ENCODE results near the gene GARIN5A.

DNA sequence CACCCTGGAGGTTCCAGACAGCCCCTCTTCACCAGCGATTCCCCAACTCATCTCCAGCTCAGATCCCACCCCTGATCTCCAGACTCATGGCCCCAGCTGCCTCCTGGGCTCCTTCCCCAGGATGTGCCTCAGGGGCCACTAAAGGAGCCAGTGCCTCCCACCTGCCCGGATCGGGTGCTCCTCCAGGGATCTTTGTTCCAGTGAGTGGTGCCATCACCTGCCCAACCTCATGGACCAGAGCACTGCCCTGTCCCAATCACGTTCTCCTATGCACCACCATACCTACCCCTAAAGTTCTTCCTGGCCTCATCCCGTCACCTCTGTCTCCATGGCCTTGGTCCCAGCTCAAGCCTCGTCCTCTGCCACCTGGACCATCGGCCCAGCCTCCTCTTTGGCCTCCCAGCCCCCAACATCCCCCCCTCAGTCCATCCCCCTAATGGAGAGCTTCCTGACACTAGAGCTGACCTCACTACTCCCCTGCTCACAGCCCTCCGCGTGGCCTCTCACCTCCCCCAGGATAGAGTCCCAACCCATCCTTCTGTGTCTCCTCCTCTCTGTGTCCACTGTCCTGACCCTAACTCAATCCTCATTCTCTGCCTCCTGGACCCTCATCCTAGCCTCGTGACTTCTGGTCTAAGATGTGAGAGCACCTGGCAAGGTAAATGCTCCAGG lies 8.8 kb upstream of the GARIN5A start:
- no peak for TF ChIP-seq RFX5 (IDR thresholded peaks at IDR 0.05; ENCODE audit: borderline replicate concordance, low read depth, low read length)
- no peak for TF ChIP-seq POLR2AphosphoS5 (IDR thresholded peaks at IDR 0.05; ENCODE audit: low read depth, low read length)
- TF ChIP-seq CTCF (IDR thresholded peaks at IDR 0.05; ENCODE audit: control extremely low read depth in 1 of 3, insufficient read depth in 1 of 3, low read depth in 1 of 3, low read length in 3 of 3) = no peak
- TF ChIP-seq YY1 (IDR thresholded peaks at IDR 0.05; ENCODE audit: low read depth, low read length) = no peak
- TF ChIP-seq KDM5A (IDR thresholded peaks at IDR 0.05; ENCODE audit: low read length) = no peak
- TF ChIP-seq EGR1 (IDR thresholded peaks at IDR 0.05; ENCODE audit: borderline replicate concordance, low read depth, low read length) = no peak
- no peak for TF ChIP-seq SP2 (IDR thresholded peaks at IDR 0.05; ENCODE audit: low read length)
- TF ChIP-seq CREB1 (IDR thresholded peaks at IDR 0.05) = no peak
- no peak for TF ChIP-seq ATF3 (IDR thresholded peaks at IDR 0.05; ENCODE audit: insufficient read depth, low read depth, low read length)
- no peak for TF ChIP-seq CEBPB (IDR thresholded peaks at IDR 0.05; ENCODE audit: low read depth, low read length)
- no peak for TF ChIP-seq ZNF274 (IDR thresholded peaks at IDR 0.05; ENCODE audit: borderline replicate concordance, extremely low read depth, low read length)
- no peak for TF ChIP-seq JUND (IDR thresholded peaks at IDR 0.05; ENCODE audit: low read length)
- TF ChIP-seq EZH2 (IDR thresholded peaks at IDR 0.05; ENCODE audit: low read depth, low read length, severe bottlenecking) = no peak
- TF ChIP-seq KDM4A (IDR thresholded peaks at IDR 0.05; ENCODE audit: low read depth, low read length, severe bottlenecking) = no peak
